OCI-LY7 (cell line): Measurements from ENCODE around the gene FBN1.

Experiments
- CTCF ChIP-seq: fragments of 200-600 bp; sonication (generic); conservative IDR thresholded peaks from 2 replicates; pipeline ENCODE4 v1.5.1; 2014; ENCODE audit warnings: mild to moderate bottlenecking, antibody characterized with exemption, low read length, moderate library complexity, mixed read lengths
- EZH2phosphoT487 ChIP-seq: fragments of 200-600 bp; sonication (generic); IDR thresholded peaks from 2 replicates; pipeline ENCODE4 v1.6.1; 2018; ENCODE audit warnings: low read depth, borderline replicate concordance, mild to moderate bottlenecking, mixed run types, antibody characterized with exemption, low read length, moderate library complexity, mixed read lengths

- TF ChIP-seq CTCF (no peak), EZH2phosphoT487 (no peak)
Measured at GRCh38 chr15:48406266-48406891, 239.1 kb downstream of the FBN1 start.
